HepG2 (cell line): Measurements from ENCODE around the gene WDR31. TPM values are rescaled to one million over a fixed set of nuclear protein-coding genes. Genes with fewer than 3 reads are reported as not detected.

ENCODE experiments used
- DMAP1 ChIP-seq: IDR thresholded peaks from 2 replicates; pipeline ENCODE4 v1.6.1; 2016
- ELF4 ChIP-seq: sonication (generic); formaldehyde crosslinking; IDR thresholded peaks from 2 replicates; pipeline ENCODE4 v1.5.0; 2020; ENCODE audit warnings: missing genetic modification reagents, mild to moderate bottlenecking, moderate library complexity, borderline replicate concordance
- HHEX ChIP-seq: IDR thresholded peaks from 2 replicates; pipeline ENCODE4 v1.6.1; 2016; ENCODE audit warnings: control low read depth
- HMG20B ChIP-seq: conservative IDR thresholded peaks from 2 replicates; pipeline ENCODE4 v1.6.1; 2016; ENCODE audit warnings: missing genetic modification reagents, missing compliant biosample characterization
- JUNB ChIP-seq: sonication (generic); formaldehyde crosslinking; IDR thresholded peaks from 2 replicates; pipeline ENCODE4 v1.8.0; 2022; ENCODE audit warnings: missing genetic modification reagents, mild to moderate bottlenecking, borderline replicate concordance
- MAFK ChIP-seq, 2 experiments: IDR thresholded peaks in 1 of 2; conservative IDR thresholded peaks in 1 of 2; 2 replicates each; pipeline ENCODE4 v1.6.1; 2011; ENCODE audit warnings: improper control_type of control experiment in 2 of 2, low read length in 2 of 2
- NCOA2 ChIP-seq: sonication (generic); formaldehyde crosslinking; IDR thresholded peaks from 2 replicates; pipeline ENCODE4 v1.8.0; 2022; ENCODE audit warnings: inconsistent platforms
- NFAT5 ChIP-seq: sonication (generic); formaldehyde crosslinking; IDR thresholded peaks from 2 replicates; pipeline ENCODE4 v1.4.0; 2020; ENCODE audit warnings: missing genetic modification reagents
- PHF21A ChIP-seq: sonication (generic); formaldehyde crosslinking; IDR thresholded peaks from 2 replicates; pipeline ENCODE4 v1.5.0; 2020; ENCODE audit warnings: mild to moderate bottlenecking, missing genetic modification reagents
- RNF2 ChIP-seq: fragments of 450-650 bp; conservative IDR thresholded peaks from 2 replicates; pipeline ENCODE4 v1.6.1; 2016; ENCODE audit warnings: low read depth
- SALL1 ChIP-seq: sonication (generic); formaldehyde crosslinking; IDR thresholded peaks from 2 replicates; pipeline ENCODE4 v1.8.0; 2022; ENCODE audit warnings: mild to moderate bottlenecking, missing genetic modification reagents
- SIN3A ChIP-seq: IDR thresholded peaks from 2 replicates; pipeline ENCODE4 v1.6.1; 2011; ENCODE audit warnings: low read depth, mild to moderate bottlenecking, control low read depth, low read length, borderline replicate concordance
- ZFP1 ChIP-seq: IDR thresholded peaks from 2 replicates; pipeline ENCODE4 v1.6.1; 2016
- ZKSCAN1 ChIP-seq: fragments of 150-350 bp; IDR thresholded peaks from 2 replicates; pipeline ENCODE4 v1.6.1; 2014; ENCODE audit warnings: low read length
- ZNF160 ChIP-seq: sonication (generic); formaldehyde crosslinking; IDR thresholded peaks from 2 replicates; pipeline ENCODE4 v1.8.0; 2022; ENCODE audit warnings: mild to moderate bottlenecking, inconsistent platforms, missing genetic modification reagents
- ZNF20 ChIP-seq: sonication (generic); formaldehyde crosslinking; IDR thresholded peaks from 2 replicates; pipeline ENCODE4 v1.4.0; 2020; ENCODE audit warnings: mild to moderate bottlenecking, moderate library complexity, missing genetic modification reagents
- ZNF383 ChIP-seq: sonication (generic); formaldehyde crosslinking; IDR thresholded peaks from 2 replicates; pipeline ENCODE4 v1.4.0; 2020; ENCODE audit warnings: missing genetic modification reagents, mild to moderate bottlenecking, borderline replicate concordance
- ZNF432 ChIP-seq: sonication (generic); formaldehyde crosslinking; IDR thresholded peaks from 2 replicates; pipeline ENCODE4 v1.5.0; 2020; ENCODE audit warnings: missing genetic modification reagents, mild to moderate bottlenecking, borderline replicate concordance
- ZNF713 ChIP-seq: sonication (generic); formaldehyde crosslinking; IDR thresholded peaks from 2 replicates; pipeline ENCODE4 v1.4.0; 2020; ENCODE audit warnings: mild to moderate bottlenecking, missing genetic modification reagents
- ZNF766 ChIP-seq: sonication (generic); formaldehyde crosslinking; IDR thresholded peaks from 2 replicates; pipeline ENCODE4 v1.5.0; 2020; ENCODE audit warnings: missing genetic modification reagents, borderline replicate concordance
- polyA plus RNA-seq, 8 experiments: library from polyadenylated mRNA; depleted of rRNA in 3 of 8; stranded (reverse) in 7 of 8; unstranded in 1 of 8; fragments of >200 nt; fragmentation: Illumina TruSeq in 4 of 8; extraction: Trizol in 4 of 8; gene quantifications; 2 replicates each; pipeline versions ENCODE4 v1.2.1 to v1.2.3, GENCODE V29; 2011 to 2016; ENCODE audit warnings: low read depth in 4 of 8, missing spikeins in 1 of 8, mixed read lengths in 1 of 8; ENCODE audit not compliant: insufficient read depth in 1 of 8
- total RNA-seq, 5 experiments: library from RNA; depleted of rRNA; stranded (reverse); fragments of >200 nt; fragmentation: Illumina TruSeq; extraction: Trizol; gene quantifications; 2 replicates each; pipeline ENCODE4 v1.2.3, GENCODE V29; 2016; ENCODE audit warnings: low read depth in 1 of 5
- TF ChIP-seq, protein P1 (sequence below): sonication (generic); formaldehyde crosslinking; IDR thresholded peaks from 2 replicates; pipeline ENCODE4 v1.5.1; 2020; ENCODE audit warnings: mild to moderate bottlenecking, missing genetic modification reagents, moderate library complexity
- TF ChIP-seq, protein P2 (sequence below): sonication (generic); formaldehyde crosslinking; IDR thresholded peaks from 2 replicates; pipeline ENCODE4 v1.4.0; 2020; ENCODE audit warnings: low read depth, mild to moderate bottlenecking, missing genetic modification reagents
- TF ChIP-seq, protein P3 (sequence below): sonication (generic); formaldehyde crosslinking; IDR thresholded peaks from 2 replicates; pipeline ENCODE4 v1.4.0; 2020; ENCODE audit warnings: mild to moderate bottlenecking, missing genetic modification reagents

WDR31 gene
- total and polyA plus RNA-seq, 2 of the 13 experiments (the other 11 are each of a cell fraction or from before 2014, with no cell fraction given) = 0.33 to 1.7 TPM

- TF ChIP-seq NFAT5 (CRISPR knock-in tag) = no peak
- peak; percentile 27; the same call in 1 of the 2 replicates for TF ChIP-seq PHF21A
- TF ChIP-seq, protein P1, sequence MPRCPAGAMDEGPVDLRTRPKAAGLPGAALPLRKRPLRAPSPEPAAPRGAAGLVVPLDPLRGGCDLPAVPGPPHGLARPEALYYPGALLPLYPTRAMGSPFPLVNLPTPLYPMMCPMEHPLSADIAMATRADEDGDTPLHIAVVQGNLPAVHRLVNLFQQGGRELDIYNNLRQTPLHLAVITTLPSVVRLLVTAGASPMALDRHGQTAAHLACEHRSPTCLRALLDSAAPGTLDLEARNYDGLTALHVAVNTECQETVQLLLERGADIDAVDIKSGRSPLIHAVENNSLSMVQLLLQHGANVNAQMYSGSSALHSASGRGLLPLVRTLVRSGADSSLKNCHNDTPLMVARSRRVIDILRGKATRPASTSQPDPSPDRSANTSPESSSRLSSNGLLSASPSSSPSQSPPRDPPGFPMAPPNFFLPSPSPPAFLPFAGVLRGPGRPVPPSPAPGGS (CRISPR knock-in tag) = no peak; the same call in 1 of the 2 replicates
- TF ChIP-seq SALL1 (CRISPR knock-in tag) = peak; percentile 35
- TF ChIP-seq, protein P2, sequence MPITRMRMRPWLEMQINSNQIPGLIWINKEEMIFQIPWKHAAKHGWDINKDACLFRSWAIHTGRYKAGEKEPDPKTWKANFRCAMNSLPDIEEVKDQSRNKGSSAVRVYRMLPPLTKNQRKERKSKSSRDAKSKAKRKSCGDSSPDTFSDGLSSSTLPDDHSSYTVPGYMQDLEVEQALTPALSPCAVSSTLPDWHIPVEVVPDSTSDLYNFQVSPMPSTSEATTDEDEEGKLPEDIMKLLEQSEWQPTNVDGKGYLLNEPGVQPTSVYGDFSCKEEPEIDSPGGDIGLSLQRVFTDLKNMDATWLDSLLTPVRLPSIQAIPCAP (CRISPR knock-in tag) = no peak
- TF ChIP-seq ZNF20 (CRISPR knock-in tag) = no peak
- TF ChIP-seq HHEX = no peak
- peak; percentile 36; the same call in 1 of the 2 replicates for TF ChIP-seq DMAP1 (CRISPR knock-in tag)
- TF ChIP-seq MAFK (conservative IDR thresholded peaks at IDR 0.05 in 1 of 2, IDR thresholded peaks at IDR 0.05 in 1 of 2; ENCODE audit: low read length in 2 of 2) = no peak
- TF ChIP-seq ZNF160 (CRISPR knock-in tag) = 0 out of 2 replicates have a peak, but pooled peaks have one; percentile 26
- TF ChIP-seq ELF4 (CRISPR knock-in tag) = no peak
- no peak for TF ChIP-seq ZKSCAN1
- TF ChIP-seq ZNF383 (CRISPR knock-in tag) = no peak
- no peak for TF ChIP-seq ZFP1
- TF ChIP-seq ZNF713 = peak; percentile 95
- no peak for TF ChIP-seq RNF2
- TF ChIP-seq NCOA2 (CRISPR knock-in tag) = peak; percentile 14; the same call in 1 of the 2 replicates
- TF ChIP-seq ZNF432 (CRISPR knock-in tag) = no peak
- peak; percentile 64; the same call in 1 of the 2 replicates for TF ChIP-seq SIN3A
- no peak for TF ChIP-seq HMG20B (CRISPR knock-in tag)
- TF ChIP-seq ZNF766 (CRISPR knock-in tag) = no peak; the same call in 1 of the 2 replicates
- peak; percentile 53 for TF ChIP-seq JUNB (CRISPR knock-in tag)
- TF ChIP-seq, protein P3, sequence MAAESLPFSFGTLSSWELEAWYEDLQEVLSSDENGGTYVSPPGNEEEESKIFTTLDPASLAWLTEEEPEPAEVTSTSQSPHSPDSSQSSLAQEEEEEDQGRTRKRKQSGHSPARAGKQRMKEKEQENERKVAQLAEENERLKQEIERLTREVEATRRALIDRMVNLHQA (CRISPR knock-in tag) = no peak
Measured at GRCh38 chr9:113376634-113377567, 36.8 kb upstream of the WDR31 start, which contains the start of gene HDHD3 (continued).
